ENCODE measurements around the gene SLC37A3. TPM values are rescaled to one million over a fixed set of nuclear protein-coding genes. Genes with fewer than 3 reads are reported as not detected.
A peak's percentile ranks its signal among the peaks of the same experiment; 100 is the strongest.
"Not testable (repeated sequence)": the region's sequence is repeated elsewhere in the genome, so short reads cannot be mapped to it uniquely, and the experiment has no call there.

Gene SLC37A3
- total and polyA plus RNA-seq, 7 experiments from 2014 or later = 18.5 to 72.7 (median 31.8) TPM

DNA sequence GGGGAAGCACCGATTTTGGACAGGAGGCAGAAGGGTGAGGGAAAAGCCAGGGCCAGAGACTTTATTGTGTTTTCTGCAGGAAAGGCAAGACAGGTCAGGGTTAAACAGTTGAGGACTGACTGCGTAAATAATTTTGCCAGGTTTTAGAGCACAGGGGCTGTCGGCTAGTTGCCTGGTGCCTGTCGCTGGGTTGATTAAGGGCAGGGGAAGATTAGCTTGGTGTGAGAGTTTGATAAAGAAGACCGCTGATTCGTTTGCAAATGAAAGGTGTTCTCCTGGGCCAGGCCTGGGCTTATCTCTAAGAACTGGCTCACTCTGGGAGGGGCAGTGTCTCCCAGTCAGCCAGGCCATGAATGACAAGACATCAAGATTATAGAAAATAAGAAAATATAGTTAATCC, 75.6 kb downstream of the SLC37A3 start:
- Histone ChIP-seq H3K4me1 (ENCODE audit: control insufficient read depth in 2 of 2, insufficient read depth in 2 of 2, low read length in 2 of 2) (peaks cover 4 to 5% of the 10 kb centered on the region in 2 donors), H3K9me3 (ENCODE audit: control insufficient read depth in 2 of 3, low read length in 3 of 3) (no peaks in the 10 kb centered on the region), H3K4me3 (ENCODE audit: low read length) (no peak overlapping the region), H3K27ac (ENCODE audit: low read depth, low read length) (no peak overlapping the region), H3K27me3 (ENCODE audit: control insufficient read depth in 2 of 2, insufficient read depth in 2 of 2, low read length in 2 of 2) (no peaks in the 10 kb centered on the region), H3K36me3 (ENCODE audit: control insufficient read depth in 2 of 3, insufficient read depth in 3 of 3, low read length in 3 of 3) (no peaks in the 10 kb centered on the region)
- H3K4me1 Mint-ChIP-seq = peaks cover 0 to 4% (median 0%) of the 10 kb centered on the region in 7 donors
- H3K9me3 Mint-ChIP-seq = peaks cover 0 to 9% (median 0%) of the 10 kb centered on the region in 11 donors
- peaks cover 0 to 18% (median 6%) of the 10 kb centered on the region in 5 donors for H3K36me3 Mint-ChIP-seq
- ATAC-seq (no peak), DNase-seq (no peak)
- POLR2A ChIA-PET = interaction anchor here (0.6 kb wide), 1 partner anchor 145 kb away, joined by 3 read pairs; no protein-coding TSS in a partner anchor
- CTCF ChIA-PET = no interaction called here
- no peak overlapping the region for H3K27ac Mint-ChIP-seq
- no peak overlapping the region for H3K4me3 Mint-ChIP-seq
- intact Hi-C loops (cut with micrococcal nuclease) = no loop called here
- H3K27me3 Mint-ChIP-seq = no peaks in the 10 kb centered on the region

DNA sequence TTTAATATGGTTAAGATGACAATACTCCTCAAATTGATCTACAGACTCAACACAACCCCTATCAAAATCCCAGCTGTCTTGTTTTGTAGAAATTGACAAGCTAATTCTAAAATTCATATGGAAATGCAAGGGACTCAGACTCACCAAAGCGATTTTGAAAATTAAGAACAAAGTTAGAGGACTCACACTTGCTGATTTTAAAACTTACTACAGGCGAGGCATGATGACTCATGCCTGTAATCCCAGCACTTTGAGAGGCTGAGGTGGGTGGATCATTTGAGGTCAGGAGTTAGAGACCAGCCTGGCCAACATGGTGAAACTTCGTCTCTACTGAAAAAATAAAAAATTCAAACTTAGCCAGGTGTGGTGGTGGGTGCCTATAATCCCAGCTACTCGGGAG, 78.3 kb downstream of the SLC37A3 start:
- CTCF ChIA-PET; H3K9me3 ChIP-seq (ENCODE audit: control insufficient read depth in 2 of 3, low read length in 3 of 3); H3K27me3 ChIP-seq (ENCODE audit: control insufficient read depth in 2 of 2, insufficient read depth in 2 of 2, low read length in 2 of 2); H3K4me3 Mint-ChIP-seq; intact Hi-C loops (cut with micrococcal nuclease); H3K4me3 ChIP-seq (ENCODE audit: low read length); POLR2A ChIA-PET; H3K36me3 ChIP-seq (ENCODE audit: control insufficient read depth in 2 of 3, insufficient read depth in 3 of 3, low read length in 3 of 3); H3K27ac Mint-ChIP-seq; H3K27ac ChIP-seq (ENCODE audit: low read depth, low read length); ATAC-seq; H3K27me3 Mint-ChIP-seq; H3K4me1 ChIP-seq (ENCODE audit: control insufficient read depth in 2 of 2, insufficient read depth in 2 of 2, low read length in 2 of 2); DNase-seq: not testable (repeated sequence)
- Mint-ChIP-seq H3K36me3 (peaks cover 0 to 26% (median 10%) of the 10 kb centered on the region in 5 donors), H3K4me1 (peaks cover 0 to 26% (median 0%) of the 10 kb centered on the region in 7 donors), H3K9me3 (peaks cover 0 to 12% (median 0%) of the 10 kb centered on the region in 11 donors)

GRCh38 chr7:140317999-140318398, 80.3 kb downstream of the SLC37A3 start:
- Histone ChIP-seq H3K27ac (ENCODE audit: low read depth, low read length) (no peak overlapping the region), H3K4me1 (ENCODE audit: control insufficient read depth in 2 of 2, insufficient read depth in 2 of 2, low read length in 2 of 2) (no peaks in the 10 kb centered on the region), H3K9me3 (ENCODE audit: control insufficient read depth in 2 of 3, low read length in 3 of 3) (no peaks in the 10 kb centered on the region), H3K27me3 (ENCODE audit: control insufficient read depth in 2 of 2, insufficient read depth in 2 of 2, low read length in 2 of 2) (no peaks in the 10 kb centered on the region), H3K4me3 (ENCODE audit: low read length) (no peak overlapping the region), H3K36me3 (ENCODE audit: control insufficient read depth in 2 of 3, insufficient read depth in 3 of 3, low read length in 3 of 3) (no peaks in the 10 kb centered on the region)
- ATAC-seq (no peak), DNase-seq (no peak)
- peaks cover 0 to 2% (median 0%) of the 10 kb centered on the region in 5 donors for H3K27me3 Mint-ChIP-seq
- peaks cover 0 to 28% (median 12%) of the 10 kb centered on the region in 5 donors for H3K36me3 Mint-ChIP-seq
- no peak overlapping the region for H3K27ac Mint-ChIP-seq
- peaks cover 0 to 36% (median 0%) of the 10 kb centered on the region in 7 donors for H3K4me1 Mint-ChIP-seq
- peaks cover 0 to 14% (median 0%) of the 10 kb centered on the region in 11 donors for H3K9me3 Mint-ChIP-seq
- intact Hi-C loops (cut with micrococcal nuclease) = no loop called here
- ChIA-PET POLR2A (no interaction called here), CTCF (no interaction called here)
- H3K4me3 Mint-ChIP-seq = no peak overlapping the region

DNA sequence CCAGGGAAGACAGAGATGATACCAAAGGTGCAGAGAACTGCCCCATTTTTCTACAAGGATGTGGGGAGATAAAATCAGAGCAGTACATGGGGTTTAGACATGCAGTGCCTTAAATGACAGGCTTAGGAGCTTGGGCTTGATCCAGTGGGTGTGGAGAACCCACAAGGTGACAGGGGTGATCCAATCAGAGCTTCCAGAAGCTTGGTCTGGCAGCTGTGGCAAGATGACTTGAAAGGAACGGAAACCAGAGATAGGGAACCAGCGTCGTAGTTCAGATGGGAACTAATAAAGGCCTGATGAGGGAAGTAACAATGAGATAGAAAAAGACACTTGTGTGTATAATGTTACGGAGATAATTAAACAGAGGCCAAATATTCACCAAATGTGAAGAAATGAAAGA, 80.7 kb downstream of the SLC37A3 start:
- peaks cover 0 to 18% (median 4%) of the 10 kb centered on the region in 11 donors for H3K9me3 Mint-ChIP-seq
- H3K27ac Mint-ChIP-seq = no peak overlapping the region
- H3K4me3 Mint-ChIP-seq = no peak overlapping the region
- DNase-seq (no peak), ATAC-seq (peak; percentile 51)
- Histone ChIP-seq H3K27me3 (ENCODE audit: control insufficient read depth in 2 of 2, insufficient read depth in 2 of 2, low read length in 2 of 2) (no peaks in the 10 kb centered on the region), H3K4me3 (ENCODE audit: low read length) (no peak overlapping the region), H3K9me3 (ENCODE audit: control insufficient read depth in 2 of 3, low read length in 3 of 3) (no peaks in the 10 kb centered on the region), H3K27ac (ENCODE audit: low read depth, low read length) (no peak overlapping the region), H3K4me1 (ENCODE audit: control insufficient read depth in 2 of 2, insufficient read depth in 2 of 2, low read length in 2 of 2) (no peaks in the 10 kb centered on the region), H3K36me3 (ENCODE audit: control insufficient read depth in 2 of 3, insufficient read depth in 3 of 3, low read length in 3 of 3) (no peaks in the 10 kb centered on the region)
- peaks cover 0 to 40% (median 3%) of the 10 kb centered on the region in 7 donors for H3K4me1 Mint-ChIP-seq
- CTCF ChIA-PET = no interaction called here
- H3K27me3 Mint-ChIP-seq = peaks cover 0 to 4% (median 0%) of the 10 kb centered on the region in 5 donors
- H3K36me3 Mint-ChIP-seq = peaks cover 3 to 32% (median 16%) of the 10 kb centered on the region in 5 donors
- intact Hi-C loops (cut with micrococcal nuclease) = no loop called here
- POLR2A ChIA-PET = no interaction called here

GRCh38 chr7:140316165-140316661, 82.1 kb downstream of the SLC37A3 start:
- H3K36me3 ChIP-seq (ENCODE audit: control insufficient read depth in 2 of 3, insufficient read depth in 3 of 3, low read length in 3 of 3) = no peaks in the 10 kb centered on the region
- no peaks in the 10 kb centered on the region for H3K4me1 ChIP-seq (ENCODE audit: control insufficient read depth in 2 of 2, insufficient read depth in 2 of 2, low read length in 2 of 2)
- ChIA-PET CTCF (interaction anchor here (0.5 to 0.6 kb wide), 2 partner anchors 23 to 879 kb away, joined by 3 to 8 read pairs; no protein-coding TSS in a partner anchor), POLR2A (no interaction called here)
- Mint-ChIP-seq H3K4me1 (peaks cover 0 to 43% (median 4%) of the 10 kb centered on the region in 7 donors), H3K27me3 (peaks cover 0 to 4% (median 0%) of the 10 kb centered on the region in 5 donors), H3K36me3 (peaks cover 4 to 42% (median 26%) of the 10 kb centered on the region in 5 donors), H3K4me3 (peak overlapping the region in 1 of 10 donors; percentile 13), H3K27ac (peak overlapping the region in 2 of 9 donors; percentile 28 to 43), H3K9me3 (peaks cover 0 to 25% (median 12%) of the 10 kb centered on the region in 11 donors)
- H3K27me3 ChIP-seq (ENCODE audit: control insufficient read depth in 2 of 2, insufficient read depth in 2 of 2, low read length in 2 of 2) = no peaks in the 10 kb centered on the region
- H3K27ac ChIP-seq (ENCODE audit: low read depth, low read length) = no peak overlapping the region
- no peak overlapping the region for H3K4me3 ChIP-seq (ENCODE audit: low read length)
- ATAC-seq (peak; percentile 85), DNase-seq (peak in 1 of 9 donors; percentile 32)
- H3K9me3 ChIP-seq (ENCODE audit: control insufficient read depth in 2 of 3, low read length in 3 of 3) = peaks cover 0 to 8% (median 0%) of the 10 kb centered on the region in 3 experiments
- intact Hi-C loops (cut with micrococcal nuclease) = no loop called here

DNA sequence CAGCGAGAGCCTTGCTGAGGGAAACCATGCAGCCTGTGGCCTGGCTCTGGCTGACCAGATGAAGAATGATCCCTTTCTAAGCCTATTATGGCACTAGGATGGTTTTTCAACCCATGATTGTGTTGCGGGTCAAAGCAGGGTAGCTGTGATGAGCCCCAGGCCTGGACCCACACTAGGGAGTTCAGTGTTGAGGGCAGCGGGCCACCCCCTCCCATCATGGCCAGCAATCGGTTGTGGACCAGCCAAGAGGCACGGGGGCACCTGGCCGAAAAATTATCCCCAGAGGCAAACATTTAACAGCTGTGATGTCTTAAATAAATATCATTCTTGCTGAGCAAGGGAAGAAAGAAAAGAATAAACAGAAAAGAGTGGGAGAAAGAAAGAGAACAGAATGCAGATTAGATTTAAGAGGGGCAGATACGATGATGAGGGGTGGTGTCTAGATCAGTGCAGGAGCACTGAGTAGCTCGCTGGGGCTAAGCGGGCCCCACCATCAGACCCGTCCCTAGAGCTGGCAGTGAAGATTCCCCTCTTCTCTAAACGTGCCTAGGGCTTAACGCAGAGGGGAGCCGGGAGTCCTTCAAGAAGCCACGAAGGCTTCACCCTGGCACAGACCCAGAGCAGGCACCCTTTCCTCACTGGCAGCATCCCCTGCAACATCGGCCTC, 82.7 kb downstream of the SLC37A3 start:
- H3K27ac Mint-ChIP-seq = peak overlapping the region in 1 of 9 donors; percentile 43
- ChIA-PET CTCF (interaction anchor here (0.6 kb wide), 1 partner anchor 22 kb away, joined by 3 read pairs; no protein-coding TSS in a partner anchor), POLR2A (no interaction called here)
- no peak for DNase-seq
- H3K9me3 Mint-ChIP-seq = peaks cover 0 to 25% (median 12%) of the 10 kb centered on the region in 11 donors
- H3K9me3 ChIP-seq (ENCODE audit: control insufficient read depth in 2 of 3, low read length in 3 of 3) = peaks cover 0 to 8% (median 0%) of the 10 kb centered on the region in 3 experiments
- H3K4me1 ChIP-seq (ENCODE audit: control insufficient read depth in 2 of 2, insufficient read depth in 2 of 2, low read length in 2 of 2) = no peaks in the 10 kb centered on the region
- intact Hi-C loops (cut with micrococcal nuclease) = no loop called here
- no peaks in the 10 kb centered on the region for H3K36me3 ChIP-seq (ENCODE audit: control insufficient read depth in 2 of 3, insufficient read depth in 3 of 3, low read length in 3 of 3)
- ATAC-seq = no peak
- peaks cover 0 to 44% (median 4%) of the 10 kb centered on the region in 7 donors for H3K4me1 Mint-ChIP-seq
- H3K4me3 Mint-ChIP-seq = peak overlapping the region in 1 of 10 donors; percentile 13
- no peak overlapping the region for H3K27ac ChIP-seq (ENCODE audit: low read depth, low read length)
- no peaks in the 10 kb centered on the region for H3K27me3 ChIP-seq (ENCODE audit: control insufficient read depth in 2 of 2, insufficient read depth in 2 of 2, low read length in 2 of 2)
- peaks cover 0 to 4% (median 0%) of the 10 kb centered on the region in 5 donors for H3K27me3 Mint-ChIP-seq
- H3K4me3 ChIP-seq (ENCODE audit: low read length) = no peak overlapping the region
- peaks cover 4 to 43% (median 26%) of the 10 kb centered on the region in 5 donors for H3K36me3 Mint-ChIP-seq

Data from naive thymus-derived CD4-positive, alpha-beta T cell (primary cell).